Measurements from ENCODE around the gene PDZD4. TPM values are rescaled to one million over a fixed set of nuclear protein-coding genes. Genes with fewer than 3 reads are reported as not detected.

PDZD4 gene
- total and polyA plus RNA-seq, 2 experiments from 2014 or later, result 30.5 to 230 TPM

DNA sequence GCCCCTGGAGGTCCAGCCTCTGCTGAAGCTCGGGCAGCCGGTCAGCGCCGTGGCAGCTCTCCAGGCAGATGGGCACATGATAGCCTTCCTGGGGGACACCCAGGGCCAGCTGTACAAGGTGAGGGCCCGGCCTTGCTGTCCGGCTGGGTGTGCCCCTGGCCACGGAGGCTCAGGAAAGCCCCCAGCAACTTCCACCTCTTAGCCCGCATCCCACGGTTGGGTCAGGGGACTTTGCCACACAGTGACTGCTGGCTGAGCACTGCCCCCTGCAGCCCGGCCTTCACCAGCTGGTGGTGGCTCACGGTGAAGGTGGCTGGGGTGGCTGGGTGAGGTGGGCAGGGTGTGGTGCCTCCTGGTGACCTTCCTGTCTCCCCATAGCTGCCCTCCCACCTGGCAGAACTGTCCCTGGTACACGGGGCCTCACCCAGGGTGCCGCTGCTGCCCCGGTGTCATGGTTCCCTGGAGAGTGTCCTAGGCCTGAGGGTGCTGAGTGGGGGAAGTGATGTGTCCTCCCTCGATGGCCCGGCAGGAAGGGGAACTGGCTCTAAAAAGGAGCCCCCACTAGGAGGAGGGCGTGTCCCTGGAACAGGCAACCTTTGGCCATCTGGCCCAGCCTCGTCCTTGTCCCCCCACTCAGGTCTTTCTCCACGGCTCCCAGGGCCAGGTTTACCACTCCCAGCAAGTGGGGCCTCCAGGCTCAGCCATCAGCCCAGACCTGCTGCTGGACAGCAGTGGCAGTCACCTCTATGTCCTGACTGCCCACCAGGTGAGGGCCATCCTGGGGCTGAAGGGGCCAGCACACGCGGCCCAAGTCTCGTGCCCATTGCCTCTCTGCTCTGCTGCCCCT is 61.8 kb downstream of the PDZD4 start:
- Histone ChIP-seq H2AFZ (no peak overlapping the region), H3K4me2 (no peak overlapping the region), H3K9me2 (ENCODE audit: insufficient read depth) (no peaks in the 10 kb centered on the region), H3K4me3 (no peak overlapping the region), H3K27me3 (ENCODE audit: insufficient read depth) (no peaks in the 10 kb centered on the region), H3K4me1 (ENCODE audit: insufficient read depth) (no peaks in the 10 kb centered on the region), H3K36me3 (ENCODE audit: insufficient read depth) (no peaks in the 10 kb centered on the region), H3K27ac (ENCODE audit: low read depth) (no peak overlapping the region), H3K79me2 (replicated peaks; ENCODE audit: insufficient read depth) (no peaks in the 10 kb centered on the region), H4K20me1 (replicated peaks; ENCODE audit: insufficient read depth) (no peaks in the 10 kb centered on the region), H3F3A (replicated peaks; ENCODE audit: low read depth) (no peaks in the 10 kb centered on the region)
- Mint-ChIP-seq H3K27me3 (ENCODE audit: insufficient read depth, low read depth, poor library complexity) (peaks cover 7% of the 10 kb centered on the region), H3K9me3 (no peaks in the 10 kb centered on the region), H3K4me1 (peaks cover 5% of the 10 kb centered on the region; the same call in 2 of the 3 replicates), H3K36me3 (ENCODE audit: low read depth) (no peaks in the 10 kb centered on the region), H3K27ac (no peak overlapping the region), H3K4me3 (no peak overlapping the region)
- TF ChIP-seq EZH2 (IDR thresholded peaks at IDR 0.05; ENCODE audit: low read depth, unreplicated experiment) (no peak), CTCF (conservative IDR thresholded peaks at IDR 0.05; ENCODE audit: low read depth in 2 of 2) (peak in 1 of 2 experiments; percentile 44; a peak in 2 of 4 replicates)
- DNase-seq (ENCODE audit: low spot score) (no peak), ATAC-seq (no peak; the same call in 2 of the 3 replicates)

GRCh38 chrX:153767674-153768055 is 62.7 kb downstream of the PDZD4 start:
- H3K4me3 Mint-ChIP-seq, result no peak overlapping the region
- no peaks in the 10 kb centered on the region for H3K36me3 Mint-ChIP-seq (ENCODE audit: low read depth)
- no peaks in the 10 kb centered on the region for H3K9me3 Mint-ChIP-seq
- H3K27me3 Mint-ChIP-seq (ENCODE audit: insufficient read depth, low read depth, poor library complexity), result peaks cover 7% of the 10 kb centered on the region
- ATAC-seq (no peak; the same call in 2 of the 3 replicates), DNase-seq (ENCODE audit: low spot score) (no peak)
- no peaks in the 10 kb centered on the region for H3K79me2 ChIP-seq (replicated peaks; ENCODE audit: insufficient read depth)
- H3K4me2 ChIP-seq, result no peak overlapping the region
- H3K9me2 ChIP-seq (ENCODE audit: insufficient read depth), result no peaks in the 10 kb centered on the region
- H3K27ac Mint-ChIP-seq, result no peak overlapping the region
- peaks cover 5% of the 10 kb centered on the region; the same call in 2 of the 3 replicates for H3K4me1 Mint-ChIP-seq
- H4K20me1 ChIP-seq (replicated peaks; ENCODE audit: insufficient read depth), result no peaks in the 10 kb centered on the region
- no peak overlapping the region for H3K4me3 ChIP-seq
- no peaks in the 10 kb centered on the region for H3K4me1 ChIP-seq (ENCODE audit: insufficient read depth)
- H3K27me3 ChIP-seq (ENCODE audit: insufficient read depth), result no peaks in the 10 kb centered on the region
- H2AFZ ChIP-seq, result no peak overlapping the region
- no peaks in the 10 kb centered on the region for H3F3A ChIP-seq (replicated peaks; ENCODE audit: low read depth)
- no peaks in the 10 kb centered on the region for H3K36me3 ChIP-seq (ENCODE audit: insufficient read depth)
- H3K27ac ChIP-seq (ENCODE audit: low read depth), result no peak overlapping the region
- TF ChIP-seq CTCF (conservative IDR thresholded peaks at IDR 0.05; ENCODE audit: low read depth in 2 of 2), result no peak
- no peak for TF ChIP-seq ZNF331 (CRISPR knock-in tag; IDR thresholded peaks at IDR 0.05; ENCODE audit: low read depth)
- TF ChIP-seq STAT1 (IDR thresholded peaks at IDR 0.05; ENCODE audit: unreplicated experiment), result no peak
- TF ChIP-seq JUNB (IDR thresholded peaks at IDR 0.05; ENCODE audit: unreplicated experiment), result no peak
- TF ChIP-seq NANOG (IDR thresholded peaks at IDR 0.05; ENCODE audit: borderline replicate concordance), result no peak
- TF ChIP-seq, protein P1, sequence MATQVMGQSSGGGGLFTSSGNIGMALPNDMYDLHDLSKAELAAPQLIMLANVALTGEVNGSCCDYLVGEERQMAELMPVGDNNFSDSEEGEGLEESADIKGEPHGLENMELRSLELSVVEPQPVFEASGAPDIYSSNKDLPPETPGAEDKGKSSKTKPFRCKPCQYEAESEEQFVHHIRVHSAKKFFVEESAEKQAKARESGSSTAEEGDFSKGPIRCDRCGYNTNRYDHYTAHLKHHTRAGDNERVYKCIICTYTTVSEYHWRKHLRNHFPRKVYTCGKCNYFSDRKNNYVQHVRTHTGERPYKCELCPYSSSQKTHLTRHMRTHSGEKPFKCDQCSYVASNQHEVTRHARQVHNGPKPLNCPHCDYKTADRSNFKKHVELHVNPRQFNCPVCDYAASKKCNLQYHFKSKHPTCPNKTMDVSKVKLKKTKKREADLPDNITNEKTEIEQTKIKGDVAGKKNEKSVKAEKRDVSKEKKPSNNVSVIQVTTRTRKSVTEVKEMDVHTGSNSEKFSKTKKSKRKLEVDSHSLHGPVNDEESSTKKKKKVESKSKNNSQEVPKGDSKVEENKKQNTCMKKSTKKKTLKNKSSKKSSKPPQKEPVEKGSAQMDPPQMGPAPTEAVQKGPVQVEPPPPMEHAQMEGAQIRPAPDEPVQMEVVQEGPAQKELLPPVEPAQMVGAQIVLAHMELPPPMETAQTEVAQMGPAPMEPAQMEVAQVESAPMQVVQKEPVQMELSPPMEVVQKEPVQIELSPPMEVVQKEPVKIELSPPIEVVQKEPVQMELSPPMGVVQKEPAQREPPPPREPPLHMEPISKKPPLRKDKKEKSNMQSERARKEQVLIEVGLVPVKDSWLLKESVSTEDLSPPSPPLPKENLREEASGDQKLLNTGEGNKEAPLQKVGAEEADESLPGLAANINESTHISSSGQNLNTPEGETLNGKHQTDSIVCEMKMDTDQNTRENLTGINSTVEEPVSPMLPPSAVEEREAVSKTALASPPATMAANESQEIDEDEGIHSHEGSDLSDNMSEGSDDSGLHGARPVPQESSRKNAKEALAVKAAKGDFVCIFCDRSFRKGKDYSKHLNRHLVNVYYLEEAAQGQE (IDR thresholded peaks at IDR 0.05; ENCODE audit: unreplicated experiment), result no peak
- no peak for TF ChIP-seq ETS1 (IDR thresholded peaks at IDR 0.05)

Data from GM23338 (cell line).